Activated T-helper 2 cell treated with anti-CD3 and anti-CD28 coated beads, Interferon-gamma antibody, Interleukin-2, Interleukin-4, amounts not matched to agents 10 μg/mL and 5 μg/mL and 100 μg/mL, durations not matched to agents 14 hours and 24 hours and 36 hours (primary cell): ENCODE results near the gene COG2. TPM values are rescaled to one million over a fixed set of nuclear protein-coding genes. Genes with fewer than 3 reads are reported as not detected.

Experiments used
- DNase-seq: peaks from one replicate; pipeline ENCODE4 v3.0.0; 2021; ENCODE audit warnings: low spot score
- H3K27ac Mint-ChIP-seq: one replicate; pipeline ENCODE4 v1.8.0; 2021; ENCODE audit warnings: mixed read lengths
- H3K27me3 Mint-ChIP-seq: one replicate; pipeline ENCODE4 v1.8.0; 2021; ENCODE audit warnings: low read depth, mixed read lengths
- H3K36me3 Mint-ChIP-seq: one replicate; pipeline ENCODE4 v1.8.0; 2021; ENCODE audit warnings: low read depth, mixed read lengths
- H3K4me1 Mint-ChIP-seq: one replicate; pipeline ENCODE4 v1.8.0; 2021; ENCODE audit warnings: low read depth, mixed read lengths
- H3K4me3 Mint-ChIP-seq: one replicate; pipeline ENCODE4 v1.8.0; 2021; ENCODE audit warnings: low read depth, mild to moderate bottlenecking, moderate library complexity, mixed read lengths
- H3K9me3 Mint-ChIP-seq: one replicate; pipeline ENCODE4 v1.8.0; 2021; ENCODE audit warnings: mixed read lengths
- intact Hi-C: fragments of 100-400 bp; cut with micrococcal nuclease; formaldehyde crosslinking; loops from one replicate; pipeline ENCODE4 v1.15.1; 2023
- total RNA-seq: library from RNA; stranded (reverse); gene quantifications from 2 replicates; pipeline ENCODE4 v1.2.3, GENCODE V29; 2022

Gene COG2
- total RNA-seq, 1 donor from 2014 or later: 38.8 TPM

- Mint-ChIP-seq H3K36me3 (no peaks in the 10 kb centered on the region), H3K4me3 (no peak overlapping the region), H3K9me3 (no peaks in the 10 kb centered on the region), H3K27ac (no peak overlapping the region), H3K4me1 (no peaks in the 10 kb centered on the region), H3K27me3 (peaks cover 17% of the 10 kb centered on the region)
- intact Hi-C loops: no loop called here
- no peak for DNase-seq
Observed at GRCh38 chr1:230612651-230613050, 29.6 kb upstream of the COG2 start.

DNA sequence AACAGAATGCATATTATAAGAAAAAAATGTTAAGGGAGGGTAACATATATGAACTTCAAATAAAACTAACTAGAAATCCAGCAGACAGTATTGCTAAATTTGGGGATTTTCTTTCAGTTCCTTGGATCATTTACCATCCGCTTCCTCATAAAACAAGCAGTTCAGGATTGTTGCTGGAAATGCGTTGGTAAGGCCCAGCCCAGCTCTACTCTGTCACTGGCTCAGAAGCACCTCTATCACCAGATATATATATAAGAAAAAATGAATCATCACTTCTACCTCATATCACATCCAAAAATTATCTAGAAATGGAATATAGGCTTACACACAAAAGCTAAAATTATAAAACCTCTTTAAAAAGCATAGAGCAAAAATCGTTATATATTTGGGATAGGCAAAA lies 28.2 kb upstream of the COG2 start:
- Mint-ChIP-seq H3K4me3 (no peak overlapping the region), H3K9me3 (no peaks in the 10 kb centered on the region), H3K27me3 (peaks cover 23% of the 10 kb centered on the region), H3K4me1 (no peaks in the 10 kb centered on the region), H3K36me3 (no peaks in the 10 kb centered on the region), H3K27ac (no peak overlapping the region)
- intact Hi-C loops: no loop called here
- no peak for DNase-seq

DNA sequence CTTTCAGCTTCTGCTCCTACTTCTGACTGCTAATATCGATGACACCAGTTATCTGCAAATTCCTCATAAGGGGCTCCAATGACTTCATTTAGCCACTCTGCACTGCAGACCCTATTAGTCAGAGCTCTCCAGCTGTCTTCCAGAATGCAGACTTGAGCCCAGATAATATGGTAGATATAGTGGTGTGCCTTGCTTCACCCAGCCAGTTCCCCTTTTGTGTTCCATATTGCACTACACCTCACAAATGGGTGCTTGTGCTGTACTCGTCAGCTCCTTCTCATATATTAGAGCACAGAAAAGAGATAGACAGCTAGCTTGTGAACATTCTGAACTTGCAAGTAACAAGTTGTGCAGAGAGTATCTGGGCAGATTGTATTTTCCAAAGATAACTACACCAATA lies 23.7 kb upstream of the COG2 start:
- H3K27ac Mint-ChIP-seq: no peak overlapping the region
- no peaks in the 10 kb centered on the region for H3K9me3 Mint-ChIP-seq
- H3K4me3 Mint-ChIP-seq: no peak overlapping the region
- H3K4me1 Mint-ChIP-seq: no peaks in the 10 kb centered on the region
- intact Hi-C loops: no loop called here
- no peaks in the 10 kb centered on the region for H3K36me3 Mint-ChIP-seq
- no peak for DNase-seq
- H3K27me3 Mint-ChIP-seq: peaks cover 26% of the 10 kb centered on the region

GRCh38 chr1:230620649-230621323 lies 21.5 kb upstream of the COG2 start:
- Mint-ChIP-seq H3K27me3 (peaks cover 20% of the 10 kb centered on the region), H3K27ac (no peak overlapping the region), H3K9me3 (no peaks in the 10 kb centered on the region), H3K4me1 (no peaks in the 10 kb centered on the region), H3K36me3 (no peaks in the 10 kb centered on the region), H3K4me3 (no peak overlapping the region)
- intact Hi-C loops: no loop called here
- DNase-seq: no peak

DNA sequence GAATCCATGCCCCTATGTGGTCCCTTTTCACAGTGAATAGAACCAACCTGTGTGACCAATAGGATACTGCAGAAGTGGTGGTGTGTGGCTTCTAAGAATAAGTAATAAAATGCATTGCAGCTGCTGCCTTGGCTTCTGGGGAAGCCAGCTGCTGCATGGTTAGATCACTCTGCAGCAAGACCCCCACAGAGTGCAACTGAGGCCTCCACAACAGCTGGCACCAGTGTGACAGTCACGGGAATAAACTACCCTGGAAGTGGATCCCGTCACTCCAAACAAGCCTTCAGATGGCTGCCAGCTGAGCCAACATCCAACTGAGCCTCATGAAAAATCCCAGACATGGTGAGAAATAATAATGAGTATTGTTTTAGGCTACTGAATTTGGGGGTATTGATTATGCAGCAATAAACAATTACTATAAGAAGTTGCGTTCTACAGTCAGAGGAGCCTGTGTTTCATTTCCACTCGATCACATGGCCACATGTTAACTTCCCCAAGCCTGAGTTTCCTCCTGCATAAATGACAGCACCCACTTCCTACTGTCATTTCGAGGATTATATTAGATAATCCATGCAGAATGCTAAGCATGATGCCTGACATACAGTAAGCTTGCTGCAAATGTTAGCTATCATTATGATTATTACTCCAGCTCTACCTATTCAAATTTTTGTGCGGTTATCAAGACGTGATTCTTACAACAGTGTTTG lies 20.8 kb upstream of the COG2 start:
- peaks cover 19% of the 10 kb centered on the region for H3K27me3 Mint-ChIP-seq
- H3K9me3 Mint-ChIP-seq: no peaks in the 10 kb centered on the region

GRCh38 chr1:230622151-230622550 lies 20.1 kb upstream of the COG2 start:
- no peak overlapping the region for H3K4me3 Mint-ChIP-seq
- intact Hi-C loops: no loop called here
- peaks cover 19% of the 10 kb centered on the region for H3K27me3 Mint-ChIP-seq
- H3K27ac Mint-ChIP-seq: no peak overlapping the region
- no peaks in the 10 kb centered on the region for H3K9me3 Mint-ChIP-seq
- no peaks in the 10 kb centered on the region for H3K4me1 Mint-ChIP-seq
- no peak for DNase-seq
- H3K36me3 Mint-ChIP-seq: no peaks in the 10 kb centered on the region

More for the DNA sequence above, 20.8 kb upstream of the COG2 start:
- Mint-ChIP-seq H3K4me3 (no peak overlapping the region), H3K36me3 (no peaks in the 10 kb centered on the region), H3K27ac (no peak overlapping the region), H3K4me1 (no peaks in the 10 kb centered on the region)
- DNase-seq: no peak
- intact Hi-C loops: no loop called here

DNA sequence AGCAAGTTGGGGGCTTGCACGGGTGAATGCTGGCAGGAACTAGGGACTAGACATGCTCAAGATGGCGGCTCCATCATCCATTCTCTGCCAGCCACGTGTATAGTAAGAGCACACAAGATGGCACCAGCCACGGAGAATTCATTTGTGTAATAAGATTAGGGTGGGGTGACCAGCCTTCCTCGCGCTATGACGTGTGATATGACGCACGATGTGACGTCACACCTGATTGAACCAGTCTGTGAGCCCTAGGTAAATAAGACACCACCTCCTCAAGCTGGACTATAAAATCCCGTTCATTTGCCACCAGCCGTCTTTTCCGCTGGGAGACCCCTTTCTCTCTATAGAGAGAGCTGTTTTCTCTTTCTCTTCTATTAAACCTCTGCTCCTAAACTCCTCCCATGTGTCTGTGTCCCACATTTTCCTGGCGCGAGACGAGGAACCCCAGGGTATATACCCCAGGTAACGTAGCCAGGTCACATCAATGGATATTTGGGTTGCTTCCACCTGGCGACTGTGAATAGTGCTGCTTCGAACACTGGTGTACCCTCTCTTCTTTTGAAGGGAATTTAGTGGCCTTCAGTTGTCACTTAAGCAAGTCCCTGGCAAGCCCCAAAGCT lies 18.1 kb upstream of the COG2 start:
- no peak overlapping the region for H3K4me3 Mint-ChIP-seq
- H3K4me1 Mint-ChIP-seq: no peaks in the 10 kb centered on the region

GRCh38 chr1:230626232-230626631 lies 16.0 kb upstream of the COG2 start:
- H3K27me3 Mint-ChIP-seq: peaks cover 2% of the 10 kb centered on the region
- intact Hi-C loops: no loop called here
- DNase-seq: no peak
- H3K4me3 Mint-ChIP-seq: no peak overlapping the region
- H3K4me1 Mint-ChIP-seq: no peaks in the 10 kb centered on the region
- H3K27ac Mint-ChIP-seq: no peak overlapping the region
- H3K36me3 Mint-ChIP-seq: no peaks in the 10 kb centered on the region
- H3K9me3 Mint-ChIP-seq: no peaks in the 10 kb centered on the region

More for the DNA sequence above, 18.1 kb upstream of the COG2 start:
- peaks cover 11% of the 10 kb centered on the region for H3K27me3 Mint-ChIP-seq
- H3K9me3 Mint-ChIP-seq: no peaks in the 10 kb centered on the region
- H3K36me3 Mint-ChIP-seq: no peaks in the 10 kb centered on the region
- intact Hi-C loops: no loop called here
- no peak overlapping the region for H3K27ac Mint-ChIP-seq
- DNase-seq: no peak

- Mint-ChIP-seq H3K36me3 (no peaks in the 10 kb centered on the region), H3K27ac (no peak overlapping the region), H3K4me1 (no peaks in the 10 kb centered on the region), H3K9me3 (no peaks in the 10 kb centered on the region), H3K4me3 (no peak overlapping the region), H3K27me3 (no peaks in the 10 kb centered on the region)
- DNase-seq: no peak
- intact Hi-C loops: no loop called here
Observed at GRCh38 chr1:230627767-230628166, 14.5 kb upstream of the COG2 start.

GRCh38 chr1:230629511-230629910 lies 12.8 kb upstream of the COG2 start:
- Mint-ChIP-seq H3K27ac (no peak overlapping the region), H3K9me3 (no peaks in the 10 kb centered on the region), H3K27me3 (no peaks in the 10 kb centered on the region), H3K4me1 (no peaks in the 10 kb centered on the region), H3K4me3 (no peak overlapping the region), H3K36me3 (no peaks in the 10 kb centered on the region)
- intact Hi-C loops: no loop called here
- no peak for DNase-seq

GRCh38 chr1:230631477-230631876 lies 10.8 kb upstream of the COG2 start:
- Mint-ChIP-seq H3K27me3 (peaks cover 4% of the 10 kb centered on the region), H3K27ac (no peak overlapping the region), H3K4me3 (no peak overlapping the region), H3K4me1 (peaks cover under 1% of the 10 kb centered on the region), H3K9me3 (no peaks in the 10 kb centered on the region), H3K36me3 (no peaks in the 10 kb centered on the region)
- no peak for DNase-seq
- intact Hi-C loops: no loop called here

DNA sequence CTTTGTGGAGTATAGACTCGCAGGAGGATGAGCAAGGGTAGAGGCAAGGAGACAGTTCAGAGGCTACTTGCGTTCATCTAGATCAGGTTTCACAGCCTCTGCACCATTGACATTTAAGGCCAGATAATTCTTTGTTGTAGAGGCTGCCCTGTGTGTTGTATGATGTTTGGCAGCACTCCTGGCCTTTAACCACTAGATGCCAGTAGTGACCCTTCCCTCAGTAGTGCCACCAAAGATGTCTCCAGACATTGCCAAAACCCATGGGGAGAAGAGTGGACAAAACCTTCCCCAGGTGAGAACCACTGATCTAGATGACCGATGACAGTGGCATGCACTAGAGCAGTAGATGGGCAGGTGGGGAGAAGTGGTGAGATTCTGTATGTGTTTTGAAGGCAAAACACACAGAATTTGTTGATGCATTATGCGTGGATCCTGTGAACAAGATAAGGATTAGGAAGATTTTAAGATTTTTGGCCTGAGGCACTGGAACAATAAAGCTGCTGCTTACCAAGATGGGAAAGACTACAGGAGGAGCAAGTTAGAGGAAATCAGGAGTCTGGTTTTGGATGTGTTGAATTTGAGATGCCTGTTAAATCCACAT lies 9.9 kb upstream of the COG2 start:
- peaks cover 9% of the 10 kb centered on the region for H3K4me1 Mint-ChIP-seq
- intact Hi-C loops: no loop called here
- DNase-seq: no peak

GRCh38 chr1:230633469-230633868 lies 8.8 kb upstream of the COG2 start:
- Mint-ChIP-seq H3K36me3 (no peaks in the 10 kb centered on the region), H3K4me3 (no peak overlapping the region), H3K9me3 (no peaks in the 10 kb centered on the region), H3K4me1 (peaks cover 12% of the 10 kb centered on the region), H3K27me3 (peaks cover 21% of the 10 kb centered on the region), H3K27ac (no peak overlapping the region)
- intact Hi-C loops: no loop called here
- DNase-seq: no peak

More for the DNA sequence above, 9.9 kb upstream of the COG2 start:
- H3K4me3 Mint-ChIP-seq: no peak overlapping the region
- H3K36me3 Mint-ChIP-seq: no peaks in the 10 kb centered on the region
- H3K9me3 Mint-ChIP-seq: no peaks in the 10 kb centered on the region
- no peak overlapping the region for H3K27ac Mint-ChIP-seq
- peaks cover 13% of the 10 kb centered on the region for H3K27me3 Mint-ChIP-seq
